Neural progenitor cell (in vitro differentiated cells): ENCODE measurements around the gene SYNPR. TPM values are rescaled to one million over a fixed set of nuclear protein-coding genes. Genes with fewer than 3 reads are reported as not detected.
"Not testable (repeated sequence)": the region's sequence is repeated elsewhere in the genome, so short reads cannot be mapped to it uniquely, and the experiment has no call there.

Experiments
- DNase-seq: peaks from one replicate; pipeline ENCODE4 v3.0.0-alpha.2; 2016; ENCODE audit warnings: low spot score
- H2AFZ ChIP-seq: fragments of 200-600 bp; sonication (generic); replicated peaks from 2 replicates; pipeline ENCODE4 v1.6.1; 2016; ENCODE audit warnings: antibody characterized with exemption
- H3F3A ChIP-seq: fragments of 200-600 bp; sonication (generic); 2 replicates; pipeline ENCODE4 v1.6.1; 2016; ENCODE audit warnings: antibody characterized with exemption, low read depth
- H3K27ac ChIP-seq: fragments of 200-600 bp; sonication (generic); 2 replicates; pipeline ENCODE4 v1.5.1; 2016; ENCODE audit warnings: mild to moderate bottlenecking
- H3K27me3 ChIP-seq: fragments of 200-600 bp; sonication (generic); 2 replicates; pipeline ENCODE4 v1.6.1; 2016; ENCODE audit warnings: mild to moderate bottlenecking, moderate library complexity
- H3K36me3 ChIP-seq: fragments of 200-600 bp; sonication (generic); 2 replicates; pipeline ENCODE4 v1.5.1; 2016
- H3K4me1 ChIP-seq: fragments of 200-600 bp; sonication (generic); 2 replicates; pipeline ENCODE4 v1.6.1; 2016; ENCODE audit warnings: mixed run types
- H3K4me2 ChIP-seq: fragments of 200-600 bp; sonication (generic); 2 replicates; pipeline ENCODE4 v1.6.1; 2016
- H3K4me3 ChIP-seq: fragments of 200-600 bp; sonication (generic); 2 replicates; pipeline ENCODE4 v1.5.1; 2016
- H3K79me2 ChIP-seq: fragments of 200-600 bp; sonication (generic); 2 replicates; pipeline ENCODE4 v1.6.1; 2016; ENCODE audit warnings: low read depth
- H3K9ac ChIP-seq: fragments of 200-600 bp; sonication (generic); 2 replicates; pipeline ENCODE4 v1.6.1; 2016
- H3K9me3 ChIP-seq: fragments of 200-600 bp; sonication (generic); 2 replicates; pipeline ENCODE4 v1.5.1; 2016; ENCODE audit warnings: low read depth
- H4K20me1 ChIP-seq: fragments of 200-600 bp; sonication (generic); 2 replicates; pipeline ENCODE4 v1.6.1; 2016; ENCODE audit warnings: low read depth
- H3K27ac Mint-ChIP-seq: 3 replicates; pipeline ENCODE4 v1.8.0; 2021; ENCODE audit warnings: mixed read lengths
- H3K27me3 Mint-ChIP-seq: 2 replicates; pipeline ENCODE4 v1.8.0; 2022; ENCODE audit warnings: low read depth, mild to moderate bottlenecking, inconsistent platforms, moderate library complexity, mixed read lengths; ENCODE audit not compliant: insufficient read depth
- H3K36me3 Mint-ChIP-seq: 3 replicates; pipeline ENCODE4 v1.8.0; 2021; ENCODE audit warnings: mixed read lengths
- H3K4me1 Mint-ChIP-seq: 3 replicates; pipeline ENCODE4 v1.8.0; 2021; ENCODE audit warnings: mixed read lengths
- H3K4me3 Mint-ChIP-seq: 3 replicates; pipeline ENCODE4 v1.8.0; 2021; ENCODE audit warnings: mild to moderate bottlenecking, moderate library complexity, mixed read lengths
- H3K9me3 Mint-ChIP-seq: 3 replicates; pipeline ENCODE4 v1.8.0; 2020; ENCODE audit warnings: mixed read lengths
- EZH2 ChIP-seq: fragments of 200-600 bp; sonication (generic); IDR thresholded peaks from 2 replicates; pipeline ENCODE4 v1.6.1; 2017; ENCODE audit warnings: antibody characterized with exemption, mild to moderate bottlenecking, moderate library complexity
- EZH2phosphoT487 ChIP-seq: fragments of 200-600 bp; sonication (generic); IDR thresholded peaks from 2 replicates; pipeline ENCODE4 v1.6.1; 2017; ENCODE audit warnings: antibody characterized with exemption
- total RNA-seq: library from RNA; depleted of rRNA; stranded (reverse); fragments of >200 nt; gene quantifications from 2 replicates; pipeline ENCODE4 v1.2.3, GENCODE V29; 2015; ENCODE audit warnings: low replicate concordance
- TF ChIP-seq, protein P1 (sequence below): fragments of 200-600 bp; sonication (generic); IDR thresholded peaks from 2 replicates; pipeline ENCODE4 v1.5.1; 2017; ENCODE audit warnings: antibody characterized with exemption, mild to moderate bottlenecking

SYNPR gene
- total RNA-seq, 1 donor from 2014 or later = 0.30 TPM

DNA sequence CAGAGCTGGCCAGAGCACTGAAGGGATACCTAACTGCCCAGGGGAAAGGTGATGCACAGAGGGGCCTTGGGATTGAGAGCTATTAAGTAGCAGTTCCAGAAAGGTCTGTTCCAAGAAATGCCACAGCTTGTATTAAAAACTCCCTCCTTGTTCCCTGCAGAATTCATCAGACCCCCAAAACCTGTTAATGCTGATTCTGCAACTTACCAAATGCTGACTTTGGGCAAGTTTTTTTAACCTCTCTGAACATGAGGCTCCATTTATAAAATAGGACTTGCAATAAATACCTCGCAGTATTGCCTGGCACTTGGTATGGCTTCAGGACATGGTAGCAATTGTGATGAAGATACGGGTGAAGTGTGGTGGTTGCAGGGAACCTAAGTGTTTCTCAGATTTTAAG is 30.1 kb upstream of the SYNPR start:
- Mint-ChIP-seq H3K36me3 (no peaks in the 10 kb centered on the region), H3K4me3 (no peak overlapping the region), H3K4me1 (no peaks in the 10 kb centered on the region), H3K27ac (no peak overlapping the region), H3K27me3 (no peaks in the 10 kb centered on the region), H3K9me3 (no peaks in the 10 kb centered on the region)
- peaks cover 9% of the 10 kb centered on the region for H3K4me1 ChIP-seq
- H3K36me3 ChIP-seq = no peaks in the 10 kb centered on the region
- H3K9me3 ChIP-seq = no peaks in the 10 kb centered on the region
- no peak overlapping the region for H3K4me2 ChIP-seq
- peak overlapping the region; percentile 40 for H2AFZ ChIP-seq
- no peaks in the 10 kb centered on the region for H3K27me3 ChIP-seq
- no peak overlapping the region for H3K9ac ChIP-seq
- TF ChIP-seq, protein P1, sequence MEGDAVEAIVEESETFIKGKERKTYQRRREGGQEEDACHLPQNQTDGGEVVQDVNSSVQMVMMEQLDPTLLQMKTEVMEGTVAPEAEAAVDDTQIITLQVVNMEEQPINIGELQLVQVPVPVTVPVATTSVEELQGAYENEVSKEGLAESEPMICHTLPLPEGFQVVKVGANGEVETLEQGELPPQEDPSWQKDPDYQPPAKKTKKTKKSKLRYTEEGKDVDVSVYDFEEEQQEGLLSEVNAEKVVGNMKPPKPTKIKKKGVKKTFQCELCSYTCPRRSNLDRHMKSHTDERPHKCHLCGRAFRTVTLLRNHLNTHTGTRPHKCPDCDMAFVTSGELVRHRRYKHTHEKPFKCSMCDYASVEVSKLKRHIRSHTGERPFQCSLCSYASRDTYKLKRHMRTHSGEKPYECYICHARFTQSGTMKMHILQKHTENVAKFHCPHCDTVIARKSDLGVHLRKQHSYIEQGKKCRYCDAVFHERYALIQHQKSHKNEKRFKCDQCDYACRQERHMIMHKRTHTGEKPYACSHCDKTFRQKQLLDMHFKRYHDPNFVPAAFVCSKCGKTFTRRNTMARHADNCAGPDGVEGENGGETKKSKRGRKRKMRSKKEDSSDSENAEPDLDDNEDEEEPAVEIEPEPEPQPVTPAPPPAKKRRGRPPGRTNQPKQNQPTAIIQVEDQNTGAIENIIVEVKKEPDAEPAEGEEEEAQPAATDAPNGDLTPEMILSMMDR = no peak
- no peak for TF ChIP-seq EZH2phosphoT487
- TF ChIP-seq EZH2 = no peak
- no peak overlapping the region for H3K4me3 ChIP-seq
- peaks cover 6% of the 10 kb centered on the region for H3F3A ChIP-seq
- H3K27ac ChIP-seq = no peak overlapping the region
- H4K20me1 ChIP-seq = no peaks in the 10 kb centered on the region
- no peaks in the 10 kb centered on the region for H3K79me2 ChIP-seq
- no peak for DNase-seq

DNA sequence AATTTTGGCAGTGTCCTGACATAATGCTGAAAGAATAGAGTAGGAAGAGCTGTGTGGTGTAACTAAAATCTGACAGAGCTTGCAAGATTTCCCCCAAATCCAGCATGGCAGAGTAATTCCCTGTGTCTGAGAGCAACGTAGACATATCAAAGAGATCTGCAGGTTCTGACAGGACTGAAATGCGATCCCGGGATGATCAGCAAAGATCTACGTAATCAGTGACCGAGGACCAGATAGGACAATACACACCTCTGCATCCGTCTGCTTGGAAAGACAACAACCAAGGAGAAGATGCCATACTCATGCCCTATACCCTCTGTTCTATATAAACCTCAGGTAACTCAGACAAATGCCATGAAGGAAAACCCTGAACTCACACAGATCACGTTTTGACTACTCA is 26.6 kb upstream of the SYNPR start:
- no peak overlapping the region for H3K27ac ChIP-seq
- no peak overlapping the region for H3K4me3 Mint-ChIP-seq

DNA sequence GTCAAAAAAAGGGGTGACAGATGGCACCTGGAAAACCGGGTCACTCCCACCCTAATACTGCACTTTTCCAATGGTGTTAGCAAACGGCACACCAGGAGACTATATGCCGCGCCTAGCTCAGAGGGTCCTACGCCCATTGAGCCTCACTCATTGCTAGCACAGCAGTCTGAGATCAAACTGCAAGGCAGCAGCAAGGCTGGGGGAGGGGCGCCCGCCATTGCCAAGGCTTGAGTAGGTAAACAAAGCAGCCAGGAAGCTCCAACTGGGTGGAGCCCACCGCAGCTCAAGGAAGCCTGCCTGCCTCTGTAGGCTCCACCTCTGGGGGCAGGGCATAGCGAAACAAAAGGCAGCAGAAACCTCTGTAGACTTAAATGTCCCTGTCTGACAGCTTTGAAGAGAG is 22.3 kb upstream of the SYNPR start:
- DNase-seq, H3K4me2 ChIP-seq, H3K79me2 ChIP-seq, H3K4me1 ChIP-seq, H3K36me3 Mint-ChIP-seq, H2AFZ ChIP-seq, H3K9me3 ChIP-seq, H3K4me1 Mint-ChIP-seq, H3K4me3 Mint-ChIP-seq, H3K36me3 ChIP-seq, H4K20me1 ChIP-seq, H3K27ac Mint-ChIP-seq, H3K9me3 Mint-ChIP-seq, H3K27me3 ChIP-seq, H3K9ac ChIP-seq, H3F3A ChIP-seq, H3K27me3 Mint-ChIP-seq, H3K27ac ChIP-seq, H3K4me3 ChIP-seq: not testable (repeated sequence)

More for the DNA sequence above, 26.6 kb upstream of the SYNPR start:
- H3K4me2 ChIP-seq = no peak overlapping the region
- H3K4me3 ChIP-seq = no peak overlapping the region
- no peaks in the 10 kb centered on the region for H3K27me3 Mint-ChIP-seq
- peak overlapping the region; percentile 11 for H2AFZ ChIP-seq
- no peaks in the 10 kb centered on the region for H3K36me3 Mint-ChIP-seq
- no peaks in the 10 kb centered on the region for H3K4me1 Mint-ChIP-seq
- TF ChIP-seq, protein P1 = no peak
- no peak for TF ChIP-seq EZH2
- TF ChIP-seq EZH2phosphoT487 = no peak
- H3K9me3 Mint-ChIP-seq = peaks cover 4% of the 10 kb centered on the region
- H3K27me3 ChIP-seq = no peaks in the 10 kb centered on the region
- H3K4me1 ChIP-seq = peaks cover 9% of the 10 kb centered on the region
- no peaks in the 10 kb centered on the region for H3K79me2 ChIP-seq
- H3K27ac Mint-ChIP-seq = no peak overlapping the region
- peaks cover 6% of the 10 kb centered on the region for H3F3A ChIP-seq
- no peaks in the 10 kb centered on the region for H3K9me3 ChIP-seq
- no peaks in the 10 kb centered on the region for H4K20me1 ChIP-seq
- no peak overlapping the region for H3K9ac ChIP-seq
- H3K36me3 ChIP-seq = no peaks in the 10 kb centered on the region
- no peak for DNase-seq

DNA sequence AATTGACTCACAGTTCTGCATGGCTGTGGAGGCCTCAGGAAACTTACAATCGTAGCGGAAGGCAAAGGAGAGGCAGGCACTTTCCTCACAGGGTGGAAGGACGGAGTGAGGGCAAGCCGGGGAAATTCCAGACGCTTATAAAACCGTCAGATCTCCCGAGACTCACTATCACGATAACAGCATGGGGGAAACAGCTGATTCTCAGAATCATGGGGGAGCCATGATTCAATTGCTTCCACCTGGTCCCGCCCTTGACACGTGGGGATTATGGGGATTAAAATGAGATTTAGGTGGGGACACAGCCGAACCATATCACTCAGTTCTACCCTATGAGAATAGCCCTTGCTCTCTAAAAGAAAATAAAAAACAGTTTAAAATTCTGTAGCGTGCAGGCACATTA is 13.4 kb upstream of the SYNPR start:
- H3K27ac ChIP-seq = no peak overlapping the region
- no peaks in the 10 kb centered on the region for H3F3A ChIP-seq
- Mint-ChIP-seq H3K27ac (no peak overlapping the region), H3K36me3 (no peaks in the 10 kb centered on the region), H3K4me1 (no peaks in the 10 kb centered on the region), H3K27me3 (no peaks in the 10 kb centered on the region), H3K4me3 (no peak overlapping the region), H3K9me3 (peaks cover 1% of the 10 kb centered on the region)
- no peaks in the 10 kb centered on the region for H3K9me3 ChIP-seq
- no peaks in the 10 kb centered on the region for H3K79me2 ChIP-seq
- no peaks in the 10 kb centered on the region for H3K36me3 ChIP-seq
- H3K4me2 ChIP-seq = no peak overlapping the region
- H3K27me3 ChIP-seq = no peaks in the 10 kb centered on the region
- no peak overlapping the region for H3K4me3 ChIP-seq
- H3K9ac ChIP-seq = no peak overlapping the region
- DNase-seq = no peak
- H3K4me1 ChIP-seq = no peaks in the 10 kb centered on the region
- no peak for TF ChIP-seq EZH2
- TF ChIP-seq, protein P1 = no peak
- TF ChIP-seq EZH2phosphoT487 = no peak
- no peak overlapping the region for H2AFZ ChIP-seq
- H4K20me1 ChIP-seq = no peaks in the 10 kb centered on the region
